ACHN (cell line): ENCODE results near the gene ZNF608.
A peak's percentile ranks its signal among the peaks of the same experiment; 100 is the strongest.

Experiments
- DNase-seq: peaks from one replicate; pipeline ENCODE4 v3.0.0-alpha.2; 2015
- in situ Hi-C: cut with HindIII; loops from 2 replicates; pipeline ENCODE4 v1.10.0; 2017; ENCODE audit warnings: low sequenced_read_pairs, low pct_ligation_motif_present, low pct_unique_long_range_greater_than_20kb

Gene ZNF608

GRCh38 chr5:124741711-124742496, 4.5 kb downstream of the ZNF608 start:
- DNase-seq = peak; percentile 95
- in situ Hi-C loops = no loop called here

- peak; percentile 21 for DNase-seq
- in situ Hi-C loops = no loop called here
Measured at GRCh38 chr5:124740991-124741583, 5.4 kb downstream of the ZNF608 start.

- DNase-seq = no peak
- in situ Hi-C loops = no loop called here
Measured at GRCh38 chr5:124740071-124740470, 6.4 kb downstream of the ZNF608 start.

- no peak for DNase-seq
- in situ Hi-C loops = no loop called here
Measured at GRCh38 chr5:124739634-124740025, 6.8 kb downstream of the ZNF608 start.

GRCh38 chr5:124738681-124739633, 7.5 kb downstream of the ZNF608 start:
- in situ Hi-C loops = no loop called here
- no peak for DNase-seq

- no peak for DNase-seq
- in situ Hi-C loops = no loop called here
Measured at GRCh38 chr5:124737651-124738050, 8.8 kb downstream of the ZNF608 start.

- in situ Hi-C loops = no loop called here
- DNase-seq = no peak
Measured at GRCh38 chr5:124736805-124737188, 9.6 kb downstream of the ZNF608 start.

- in situ Hi-C loops = no loop called here
- no peak for DNase-seq
Measured at GRCh38 chr5:124736082-124736804, 10.2 kb downstream of the ZNF608 start.

GRCh38 chr5:124735169-124735858, 11.1 kb downstream of the ZNF608 start:
- no peak for DNase-seq
- in situ Hi-C loops = no loop called here

- no peak for DNase-seq
- in situ Hi-C loops = no loop called here
Measured at GRCh38 chr5:124734574-124735168, 11.8 kb downstream of the ZNF608 start.

GRCh38 chr5:124733329-124733650, 13.1 kb downstream of the ZNF608 start:
- in situ Hi-C loops = no loop called here
- no peak for DNase-seq

- in situ Hi-C loops = no loop called here
- DNase-seq = no peak
Measured at GRCh38 chr5:124732428-124733328, 13.8 kb downstream of the ZNF608 start.

- DNase-seq = no peak
- in situ Hi-C loops = no loop called here
Measured at GRCh38 chr5:124730381-124730780, 16.1 kb downstream of the ZNF608 start.

- no peak for DNase-seq
- in situ Hi-C loops = no loop called here
Measured at GRCh38 chr5:124729720-124730359, 16.6 kb downstream of the ZNF608 start.

- in situ Hi-C loops = no loop called here
- DNase-seq = no peak
Measured at GRCh38 chr5:124728968-124729332, 17.5 kb downstream of the ZNF608 start.

- in situ Hi-C loops = no loop called here
- no peak for DNase-seq
Measured at GRCh38 chr5:124728331-124728967, 18.0 kb downstream of the ZNF608 start.
